ENCODE data around the gene TIMM13. TPM values are rescaled to one million over a fixed set of nuclear protein-coding genes. Genes with fewer than 3 reads are reported as not detected.
"Not testable (repeated sequence)": the region's sequence is repeated elsewhere in the genome, so short reads cannot be mapped to it uniquely, and the experiment has no call there.

Gene TIMM13
- total and polyA plus RNA-seq, 9 of the 15 experiments (the other 6 are each of a cell fraction or from before 2014, with no cell fraction given), result 17.6 to 215 (median 71.8) TPM

DNA sequence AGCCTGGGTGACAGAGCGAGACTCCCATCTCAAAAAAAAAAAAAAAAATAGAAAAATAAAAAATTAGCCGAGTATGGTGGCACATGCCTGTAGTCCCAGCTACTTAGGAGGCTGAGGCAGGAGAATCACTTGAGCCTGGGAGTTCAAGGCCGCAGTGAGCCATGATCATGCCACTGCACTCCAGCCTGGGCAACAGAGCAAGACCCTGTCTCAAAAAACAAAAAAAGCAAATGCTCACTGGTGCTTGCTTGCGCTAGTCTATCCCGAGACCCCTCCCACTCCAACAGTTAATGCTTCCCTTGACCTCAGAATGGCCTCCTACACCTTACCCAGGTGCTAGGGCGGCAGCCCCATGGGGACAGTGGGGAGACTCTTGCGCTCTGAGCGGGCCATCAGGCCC, 9.9 kb downstream of the TIMM13 start:
- H3K27ac ChIP-seq (ENCODE audit: extremely low read depth, low read depth, low read length); H3K4me2 ChIP-seq (ENCODE audit: insufficient read depth, low read length); ATAC-seq; BruUV-seq (replicated peaks); CTCF ChIA-PET (ENCODE audit: low intra/inter-chr PET ratio); H3K9me1 ChIP-seq (ENCODE audit: control insufficient read depth, insufficient read depth, low read length); H3K9me3 ChIP-seq (replicated peaks; ENCODE audit: control insufficient read depth, insufficient read depth, low read depth, low read length); H3K79me2 ChIP-seq (ENCODE audit: control insufficient read depth, insufficient read depth, low read length); in situ Hi-C loops (cut with MboI); H3K27me3 ChIP-seq (ENCODE audit: control insufficient read depth in 2 of 2, insufficient read depth in 2 of 2, low read length in 2 of 2); FAIRE-seq; H4K20me1 ChIP-seq (replicated peaks; ENCODE audit: control insufficient read depth, insufficient read depth, low read length); DNase-seq (ENCODE audit: extremely low read depth in 1 of 4, low spot score in 3 of 4); H2AFZ ChIP-seq (ENCODE audit: low read depth, low read length); H3K4me3 ChIP-seq; intact Hi-C loops (cut with micrococcal nuclease); H3K9ac ChIP-seq (ENCODE audit: insufficient read depth in 1 of 2, low read depth in 2 of 2, low read length in 2 of 2): not testable (repeated sequence)
- peaks cover 40% of the 10 kb centered on the region; the same call in 1 of the 3 replicates for H3K36me3 ChIP-seq (ENCODE audit: control insufficient read depth, insufficient read depth, low read length)
- WGBS (ENCODE audit: insufficient coverage, low coverage, missing lambda C conversion rate), result 91% methylated on average over 7 of the region's 8 CpGs
- TF ChIP-seq POLR2G (IDR thresholded peaks at IDR 0.05; ENCODE audit: low read depth, low read length), result 0 out of 2 replicates have a peak, but pooled peaks have one; percentile 40
- TF ChIP-seq, protein P1, sequence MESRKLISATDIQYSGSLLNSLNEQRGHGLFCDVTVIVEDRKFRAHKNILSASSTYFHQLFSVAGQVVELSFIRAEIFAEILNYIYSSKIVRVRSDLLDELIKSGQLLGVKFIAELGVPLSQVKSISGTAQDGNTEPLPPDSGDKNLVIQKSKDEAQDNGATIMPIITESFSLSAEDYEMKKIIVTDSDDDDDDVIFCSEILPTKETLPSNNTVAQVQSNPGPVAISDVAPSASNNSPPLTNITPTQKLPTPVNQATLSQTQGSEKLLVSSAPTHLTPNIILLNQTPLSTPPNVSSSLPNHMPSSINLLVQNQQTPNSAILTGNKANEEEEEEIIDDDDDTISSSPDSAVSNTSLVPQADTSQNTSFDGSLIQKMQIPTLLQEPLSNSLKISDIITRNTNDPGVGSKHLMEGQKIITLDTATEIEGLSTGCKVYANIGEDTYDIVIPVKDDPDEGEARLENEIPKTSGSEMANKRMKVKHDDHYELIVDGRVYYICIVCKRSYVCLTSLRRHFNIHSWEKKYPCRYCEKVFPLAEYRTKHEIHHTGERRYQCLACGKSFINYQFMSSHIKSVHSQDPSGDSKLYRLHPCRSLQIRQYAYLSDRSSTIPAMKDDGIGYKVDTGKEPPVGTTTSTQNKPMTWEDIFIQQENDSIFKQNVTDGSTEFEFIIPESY (CRISPR knock-in tag; IDR thresholded peaks at IDR 0.05), result 0 out of 2 replicates have a peak, but pooled peaks have one; percentile 14
- TF ChIP-seq ZNF121 (CRISPR knock-in tag; conservative IDR thresholded peaks at IDR 0.05), result peak; percentile 86
- TF ChIP-seq SUPT5H (IDR thresholded peaks at IDR 0.05), result peak; percentile 46; the same call in 1 of the 2 replicates
- POLR2A ChIA-PET, result interaction anchor here (0.6 to 0.9 kb wide), 5 partner anchors 9 to 215 kb away, joined by 3 read pairs; no protein-coding TSS in a partner anchor
- H3K4me1 ChIP-seq (replicated peaks in 1 of 2; ENCODE audit: control insufficient read depth in 2 of 2, insufficient read depth in 2 of 2, low read length in 2 of 2), result peaks cover 0 to 24% of the 10 kb centered on the region in 2 experiments; a peak in 2 of 5 replicates

All from K562 (cell line).